ENCODE data around the gene NWD2.

- TF ChIP-seq POLR2A (IDR thresholded peaks at IDR 0.05) (no peak), CTCF (IDR thresholded peaks at IDR 0.05) (no peak)
These were observed 25.3 kb upstream of the NWD2 start for GRCh38 chr4:37219242-37219641.
